Medulla oblongata (tissue), 1 donor: Measurements from ENCODE around the gene ZNF124.
A peak's percentile ranks its signal among the peaks of the same experiment; 100 is the strongest.
"Not testable (repeated sequence)": the region's sequence is repeated elsewhere in the genome, so short reads cannot be mapped to it uniquely, and the experiment has no call there.

ENCODE experiments used
- DNase-seq: peaks from one replicate; pipeline ENCODE4 v3.0.0-alpha.2; 2015; ENCODE audit errors: extremely low spot score

ZNF124 gene

DNA sequence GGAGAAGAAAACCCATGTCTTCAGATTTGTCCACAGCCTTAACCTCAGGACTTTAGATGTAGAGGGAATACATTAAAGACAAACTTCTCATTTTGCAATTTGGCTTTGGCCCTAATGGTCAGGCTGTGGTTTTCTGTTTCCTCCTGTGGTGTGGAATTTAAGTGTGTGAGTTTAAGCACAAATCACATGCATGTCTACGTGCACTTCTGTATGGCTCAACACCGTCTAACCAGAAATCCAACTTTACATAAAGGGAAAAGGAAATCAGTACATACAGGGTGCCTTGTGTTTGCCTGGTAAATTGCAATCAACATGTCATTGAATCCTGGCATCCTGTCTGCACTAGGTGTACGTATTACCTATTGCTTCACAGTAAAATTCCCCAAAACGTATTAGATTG, 1.2 kb upstream of the ZNF124 start:
- peak; percentile 27 for DNase-seq

DNA sequence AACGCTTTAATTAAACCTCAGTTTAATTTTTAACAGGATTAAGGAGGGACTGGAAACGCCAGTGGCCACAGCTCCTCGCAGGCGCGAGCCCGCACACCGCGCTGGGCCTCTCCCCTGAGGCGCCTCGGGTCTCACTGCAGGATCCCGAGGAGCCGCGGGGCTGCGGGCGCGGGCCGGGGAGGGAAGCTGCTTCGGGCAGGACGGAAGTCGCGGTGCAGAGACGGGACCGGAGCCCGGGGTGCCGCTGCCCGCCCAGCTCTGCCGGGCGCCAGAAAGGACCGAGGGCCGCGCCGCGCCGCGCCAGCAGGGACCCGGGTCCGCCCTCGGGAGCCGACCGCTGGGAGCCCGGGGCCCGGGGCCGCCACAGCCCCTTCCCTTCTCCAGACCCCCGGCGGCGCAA, 377 bp downstream of the ZNF124 start:
- not testable (repeated sequence) for DNase-seq

DNA sequence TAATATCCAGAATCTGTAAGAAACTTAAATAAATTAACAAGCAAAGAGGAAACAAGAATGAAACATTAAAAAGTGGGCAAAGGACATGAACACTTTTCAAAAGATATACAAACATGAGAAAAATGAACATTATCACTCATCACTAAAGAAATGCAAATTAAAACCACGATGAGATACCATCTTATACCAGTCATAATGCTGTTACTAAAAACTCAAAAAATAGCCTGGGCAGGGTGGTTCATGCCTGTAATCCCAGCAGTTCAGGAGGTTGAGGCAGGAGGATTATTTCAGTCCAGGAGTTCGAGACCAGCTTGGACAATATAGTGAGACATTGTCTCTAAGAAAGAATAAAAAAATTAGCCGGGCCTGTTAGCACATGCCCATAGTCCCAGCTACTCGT, 6.1 kb downstream of the ZNF124 start:
- DNase-seq = no peak

GRCh38 chr1:247164694-247165093, 7.1 kb downstream of the ZNF124 start:
- DNase-seq = no peak

DNA sequence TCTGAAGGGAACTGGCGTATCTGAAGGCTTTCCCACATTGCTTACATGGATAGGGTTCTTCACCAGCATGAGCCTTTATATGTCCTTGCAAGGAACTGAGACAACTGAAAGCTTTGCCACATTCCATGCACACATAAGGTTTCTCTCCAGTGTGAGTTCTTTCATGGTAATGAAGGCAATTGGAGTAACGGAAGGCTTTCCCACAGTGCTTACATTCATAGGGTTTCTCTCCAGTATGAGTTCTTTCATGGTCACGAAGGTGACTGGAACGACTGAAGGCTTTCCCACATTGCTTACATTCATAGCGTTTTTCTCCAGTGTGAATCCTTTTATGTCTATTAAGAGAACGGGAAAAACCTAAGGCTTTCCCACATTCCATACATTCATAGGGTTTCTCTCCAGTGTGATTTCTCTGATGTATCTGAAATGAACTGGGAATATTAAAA, 15.0 kb downstream of the ZNF124 start:
- no peak for DNase-seq

GRCh38 chr1:247147781-247148180, 24.0 kb downstream of the ZNF124 start:
- DNase-seq = no peak

- not testable (repeated sequence) for DNase-seq
These were observed 24.7 kb downstream of the ZNF124 start for GRCh38 chr1:247147120-247147519.

DNA sequence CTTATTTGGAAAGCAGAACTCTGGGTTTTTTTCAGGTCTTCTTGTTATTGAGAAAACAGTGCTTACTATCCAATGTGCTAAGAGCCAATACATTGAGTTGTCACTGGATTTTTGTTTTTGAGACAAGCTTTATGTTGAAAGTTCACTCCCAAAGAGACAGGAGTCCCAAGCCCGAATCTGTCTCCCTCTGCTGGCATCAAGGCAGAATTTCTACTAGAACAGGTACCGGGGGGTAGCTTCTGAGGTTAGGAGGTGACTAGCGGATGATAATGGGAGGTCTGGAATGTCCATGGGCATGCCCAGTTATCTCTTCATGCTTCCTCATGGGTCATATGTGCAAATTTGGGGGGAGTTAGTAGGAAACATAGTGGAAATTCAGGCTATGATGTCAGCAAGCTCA, 25.1 kb downstream of the ZNF124 start:
- DNase-seq = no peak

GRCh38 chr1:247145279-247145678, 26.5 kb downstream of the ZNF124 start:
- no peak for DNase-seq

DNA sequence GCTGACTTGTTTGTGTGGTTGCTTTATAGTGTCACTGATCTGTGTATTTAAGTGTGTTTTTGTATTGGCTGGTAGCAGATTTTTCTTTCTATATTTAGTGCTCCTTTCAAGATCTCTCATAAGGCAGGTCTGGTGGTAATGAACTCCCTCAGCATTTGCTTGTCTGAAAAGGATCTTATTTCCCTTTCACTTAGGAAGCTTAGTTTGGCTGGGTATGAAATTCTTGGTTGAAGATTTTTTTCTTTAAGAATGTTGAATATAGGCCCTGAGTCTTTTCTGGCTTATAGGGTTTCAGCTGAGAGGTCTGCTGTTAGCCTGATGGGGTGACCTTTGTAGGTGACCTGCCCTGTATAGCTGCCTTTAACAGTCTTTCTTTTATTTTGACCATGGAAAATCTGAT, 32.3 kb downstream of the ZNF124 start:
- DNase-seq = not testable (repeated sequence)

- DNase-seq = no peak
These were observed 40.6 kb downstream of the ZNF124 start for GRCh38 chr1:247131236-247131635.

- peak; percentile 27 for DNase-seq
These were observed 44.1 kb downstream of the ZNF124 start for GRCh38 chr1:247127519-247128282.

GRCh38 chr1:247126601-247127000, 45.2 kb downstream of the ZNF124 start:
- DNase-seq = not testable (repeated sequence)

- DNase-seq = not testable (repeated sequence)
These were observed 45.7 kb downstream of the ZNF124 start for GRCh38 chr1:247126166-247126565.

GRCh38 chr1:247121382-247121781, 50.4 kb downstream of the ZNF124 start:
- no peak for DNase-seq

- not testable (repeated sequence) for DNase-seq
These were observed 51.5 kb downstream of the ZNF124 start for GRCh38 chr1:247120408-247120668.

DNA sequence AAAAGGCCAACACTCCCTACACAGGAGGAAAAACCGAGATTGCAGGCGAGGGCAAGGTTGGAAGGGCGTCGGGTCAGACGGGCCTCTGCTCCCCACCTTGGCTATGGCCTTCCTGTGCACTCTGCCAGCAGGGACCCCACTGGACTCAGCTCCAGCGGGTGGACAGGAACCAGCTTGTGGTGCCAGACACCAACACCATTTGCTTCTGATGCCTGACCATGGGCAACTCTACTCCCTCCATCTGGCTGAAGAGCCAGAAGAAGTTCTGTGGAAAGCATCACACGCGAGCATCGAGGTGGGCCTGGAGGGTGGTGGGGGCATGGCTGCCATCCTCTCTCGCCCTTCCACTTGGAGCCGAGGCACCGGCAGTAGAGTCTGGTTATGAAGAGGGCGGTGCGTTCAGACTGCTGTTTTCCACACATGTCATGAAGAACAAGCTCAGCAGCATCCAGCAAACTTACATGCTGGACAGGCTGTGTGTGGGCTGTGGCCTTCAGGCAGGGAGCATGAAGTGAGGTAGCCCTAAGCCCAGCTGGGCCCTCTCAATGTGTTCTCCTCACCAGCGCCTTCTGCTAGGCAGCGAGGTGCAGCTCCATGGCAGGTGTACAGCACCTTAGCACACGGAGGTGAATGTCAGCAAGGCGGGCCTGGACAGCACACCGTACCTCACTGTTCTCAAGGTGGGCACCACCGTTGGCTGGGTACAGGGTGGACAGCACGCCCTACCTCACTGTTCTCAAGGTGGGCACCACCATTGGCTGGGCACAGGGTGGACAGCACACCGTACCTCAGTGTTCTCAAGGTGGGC, 52.0 kb downstream of the ZNF124 start:
- DNase-seq = no peak

- no peak for DNase-seq
These were observed 52.8 kb downstream of the ZNF124 start for GRCh38 chr1:247118946-247119446.

DNA sequence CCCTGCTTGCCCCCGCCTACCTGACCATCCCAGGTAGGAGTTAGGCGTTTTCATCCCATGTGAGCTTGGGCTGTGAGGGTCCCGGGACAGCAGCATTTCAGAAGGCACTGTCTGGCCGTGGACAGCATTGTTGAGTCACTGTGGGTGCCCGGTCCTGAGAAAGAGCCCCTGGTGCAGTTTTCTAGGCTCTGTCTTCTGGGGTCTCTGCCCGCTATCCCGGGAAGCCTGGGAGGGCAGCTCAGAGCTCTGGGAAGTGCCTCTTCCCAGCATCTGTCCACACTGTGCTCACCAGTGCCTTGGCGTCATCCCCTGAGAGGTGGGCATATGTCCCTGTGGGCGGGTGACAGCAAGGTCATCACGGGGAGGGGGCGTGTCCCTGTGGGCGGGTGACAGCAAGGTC, 56.3 kb downstream of the ZNF124 start:
- no peak for DNase-seq

GRCh38 chr1:247115141-247115510, 56.7 kb downstream of the ZNF124 start:
- DNase-seq = no peak

DNA sequence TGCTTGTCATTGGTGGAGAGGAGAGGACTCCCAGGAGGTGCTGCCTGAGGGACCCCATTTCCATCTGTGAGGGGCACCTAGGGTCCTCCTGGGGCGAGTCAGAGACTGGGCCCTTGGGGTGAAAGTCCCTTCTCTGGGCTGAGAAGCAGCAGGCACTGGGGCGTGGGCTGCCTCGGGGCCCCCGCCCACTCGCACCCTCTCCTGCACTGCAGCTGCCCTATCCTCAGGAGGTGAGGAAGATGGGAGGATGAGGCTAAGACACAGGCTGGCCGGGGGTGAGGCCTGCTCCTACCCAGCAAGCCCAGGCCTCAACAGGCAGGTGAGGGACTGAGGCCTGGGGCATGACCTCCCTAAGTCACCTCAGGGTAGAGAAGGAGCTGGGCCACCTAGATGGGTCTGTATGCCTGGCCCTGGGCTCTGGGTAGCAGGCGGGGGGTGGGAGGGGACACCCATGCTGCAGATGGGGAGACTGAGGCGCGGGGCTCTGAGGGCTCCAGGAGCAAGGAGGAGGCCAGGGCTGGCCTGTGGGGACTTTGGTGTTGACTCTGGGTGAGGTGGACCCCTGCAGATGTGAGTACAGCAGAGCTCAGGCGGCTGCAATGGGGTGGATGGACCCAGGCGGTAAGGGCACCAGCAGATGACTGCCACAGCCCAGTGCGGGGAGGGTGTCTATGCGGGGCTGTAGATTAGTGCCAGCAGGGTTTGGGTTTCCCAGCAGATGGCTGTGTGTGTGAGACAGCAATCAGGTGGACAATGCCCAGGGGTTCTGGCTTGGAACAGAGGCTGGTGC, 57.3 kb downstream of the ZNF124 start:
- DNase-seq = no peak

DNA sequence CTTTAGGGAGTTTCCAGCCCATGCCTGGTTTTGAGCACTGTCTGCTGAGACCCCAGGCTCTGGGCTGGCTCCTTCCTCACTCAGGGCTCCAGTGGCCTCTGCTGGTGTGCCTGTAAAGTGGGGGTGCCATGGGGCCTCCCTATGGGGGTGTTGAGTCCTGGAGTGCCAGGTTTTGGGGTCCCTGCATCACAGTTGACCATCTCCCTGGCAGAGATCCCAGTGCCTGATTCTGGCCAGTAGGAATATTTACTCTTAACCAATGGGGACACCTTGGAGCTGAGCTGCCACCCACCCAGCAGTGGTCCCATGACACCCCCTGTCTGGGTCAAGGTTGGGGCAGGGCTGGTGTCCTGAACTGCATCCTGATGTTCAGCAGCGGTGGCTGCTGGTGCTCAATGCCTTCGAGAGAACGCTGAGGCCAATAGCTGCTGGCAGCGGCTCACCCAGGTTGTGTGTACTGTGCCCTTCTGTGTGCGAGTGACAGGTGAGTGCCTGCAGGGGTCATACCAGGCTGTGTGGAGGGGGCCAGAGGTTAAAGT, 58.0 kb downstream of the ZNF124 start:
- no peak for DNase-seq
